K562 (cell line): ENCODE measurements around the gene ZC3H12A. TPM values are rescaled to one million over a fixed set of nuclear protein-coding genes. Genes with fewer than 3 reads are reported as not detected.

Source experiments
- ATAC-seq: fragments of 200-7000 bp; cut with Tn5 transposase; 3 replicates; pipeline ENCODE4 v1.9.1; 2020; ENCODE audit warnings: moderate library complexity
- BruUV-seq: library from RNA; stranded (reverse); fragments of 400-500 nt; replicated peaks from 2 replicates; lab custom pipeline; 2021; lab: Mats Ljungman, UMichigan
- CTCF ChIA-PET: fragments of 300-600 bp; formaldehyde crosslinking; extraction: SDS; loops from one replicate; lab custom pipeline; 2021; ENCODE audit warnings: low intra/inter-chr PET ratio; lab: Yijun Ruan, JAX
- POLR2A ChIA-PET: fragments of 300-600, 350-650 bp; sonication (Branson Sonifier 250); formaldehyde crosslinking; extraction: SDS; loops from one replicate; lab custom pipeline; 2021; ENCODE audit warnings: antibody characterized with exemption, inconsistent platforms; lab: Yijun Ruan, JAX
- DNase-seq, 4 experiments: peaks; one replicate each; pipeline versions ENCODE4 v3.0.0 to v3.0.0-alpha.2; 2011 to 2018; ENCODE audit warnings: low spot score in 3 of 4, mixed read lengths in 3 of 4; ENCODE audit errors: extremely low read depth in 1 of 4
- FAIRE-seq: peaks from 2 replicates; lab custom pipeline; 2011; peaks lifted over from hg19 to GRCh38; lab: Jason Lieb, UNC
- H2AFZ ChIP-seq: 2 replicates; pipeline ENCODE4 v1.6.0; 2011; ENCODE audit warnings: low read depth, low read length, control low read depth, inconsistent platforms
- H3K27ac ChIP-seq: fragments of 200-600 bp; 3 replicates; pipeline ENCODE4 v1.8.0; 2011; ENCODE audit warnings: low read depth, mild to moderate bottlenecking, control low read depth, inconsistent platforms, low read length, moderate library complexity, mixed read lengths; ENCODE audit errors: extremely low read depth
- H3K27me3 ChIP-seq, 2 experiments: fragments of 300-600 bp in 1 of 2; 2 replicates in 1 of 2; 3 replicates in 1 of 2; pipeline versions ENCODE4 v1.6.0 to v1.8.0; 2011; ENCODE audit warnings: inconsistent platforms in 2 of 2, low read length in 2 of 2, mild to moderate bottlenecking in 1 of 2, mixed read lengths in 1 of 2, moderate library complexity in 1 of 2; ENCODE audit not compliant: control insufficient read depth in 2 of 2, insufficient read depth in 2 of 2
- H3K36me3 ChIP-seq: fragments of 300-600 bp; 3 replicates; pipeline ENCODE4 v1.8.0; 2011; ENCODE audit warnings: mild to moderate bottlenecking, low read length, inconsistent platforms; ENCODE audit not compliant: control insufficient read depth, insufficient read depth
- H3K4me1 ChIP-seq, 2 experiments: fragments of 200-600 bp in 1 of 2; replicated peaks in 1 of 2; 2 replicates in 1 of 2; 3 replicates in 1 of 2; pipeline versions ENCODE4 v1.5.1 to v1.8.0; 2011; ENCODE audit warnings: inconsistent platforms in 2 of 2, low read length in 2 of 2, mild to moderate bottlenecking in 1 of 2, mixed read lengths in 1 of 2, moderate library complexity in 1 of 2; ENCODE audit not compliant: control insufficient read depth in 2 of 2, insufficient read depth in 2 of 2
- H3K4me2 ChIP-seq: 2 replicates; pipeline ENCODE4 v1.6.1; 2011; ENCODE audit warnings: low read length, control low read depth, inconsistent platforms, mixed read lengths; ENCODE audit not compliant: insufficient read depth
- H3K4me3 ChIP-seq: fragments of 200-600 bp; sonication (generic), shearing (Covaris generic); 2 replicates; pipeline ENCODE4 v1.5.1; 2016; ENCODE audit warnings: control low read depth, inconsistent platforms
- H3K79me2 ChIP-seq: fragments of 200-600 bp; 3 replicates; pipeline ENCODE4 v1.8.0; 2011; ENCODE audit warnings: low read length, inconsistent platforms; ENCODE audit not compliant: control insufficient read depth, insufficient read depth
- H3K9ac ChIP-seq, 2 experiments: 2 replicates each; pipeline versions ENCODE4 v1.6.0 to v1.6.1; 2011; ENCODE audit warnings: low read depth in 2 of 2, low read length in 2 of 2, control low read depth in 1 of 2, inconsistent platforms in 1 of 2, mild to moderate bottlenecking in 1 of 2, mixed read lengths in 1 of 2; ENCODE audit not compliant: insufficient read depth in 1 of 2
- H3K9me1 ChIP-seq: one replicate; pipeline ENCODE4 v1.6.0; 2011; ENCODE audit warnings: inconsistent platforms, mild to moderate bottlenecking, low read length, moderate library complexity; ENCODE audit not compliant: control insufficient read depth, insufficient read depth
- H3K9me3 ChIP-seq: replicated peaks from 2 replicates; pipeline ENCODE4 v1.5.1; 2011; ENCODE audit warnings: low read depth, low read length, inconsistent platforms; ENCODE audit not compliant: control insufficient read depth, insufficient read depth
- H4K20me1 ChIP-seq: replicated peaks from 2 replicates; pipeline ENCODE4 v1.6.1; 2011; ENCODE audit warnings: low read length, inconsistent platforms, mixed read lengths; ENCODE audit not compliant: control insufficient read depth, insufficient read depth
- CBX1 ChIP-seq: sonication (generic); IDR thresholded peaks from 2 replicates; pipeline ENCODE4 v1.6.1; 2016; ENCODE audit warnings: antibody characterized with exemption, low read depth, mild to moderate bottlenecking
- CREB1 ChIP-seq, 2 experiments: sonication (generic) in 1 of 2; formaldehyde crosslinking in 1 of 2; IDR thresholded peaks; 2 replicates each; pipeline versions ENCODE4 v1.6.1 to v1.8.0; 2012 to 2022; ENCODE audit warnings: inconsistent platforms in 1 of 2, mild to moderate bottlenecking in 1 of 2, missing genetic modification reagents in 1 of 2, moderate library complexity in 1 of 2
- EGR1 ChIP-seq: fragments of 450-650 bp; conservative IDR thresholded peaks from 2 replicates; pipeline ENCODE4 v1.6.1; 2017; ENCODE audit warnings: mild to moderate bottlenecking
- FOXA3 ChIP-seq, 2 experiments: fragments of 450-650 bp in 1 of 2; sonication (generic) in 1 of 2; formaldehyde crosslinking; IDR thresholded peaks in 1 of 2; conservative IDR thresholded peaks in 1 of 2; 2 replicates each; pipeline versions ENCODE4 v1.4.0 to v1.8.0; 2020 to 2022; ENCODE audit warnings: mild to moderate bottlenecking in 2 of 2, missing genetic modification reagents in 1 of 2
- FOXO4 ChIP-seq: fragments of 450-650 bp; formaldehyde crosslinking; IDR thresholded peaks from 2 replicates; pipeline ENCODE4 v1.4.0; 2020; ENCODE audit warnings: mild to moderate bottlenecking, moderate library complexity
- HIVEP1 ChIP-seq: fragments of 250-450 bp; sonication (Bioruptor Pico); IDR thresholded peaks from 2 replicates; pipeline ENCODE4 v1.4.0; 2020; ENCODE audit warnings: mild to moderate bottlenecking
- PREB ChIP-seq: sonication (generic); formaldehyde crosslinking; IDR thresholded peaks from 2 replicates; pipeline ENCODE4 v1.8.1; 2023; ENCODE audit warnings: mild to moderate bottlenecking, missing genetic modification reagents
- SMC3 ChIP-seq: conservative IDR thresholded peaks from 2 replicates; pipeline ENCODE4 v1.6.1; 2011; ENCODE audit warnings: low read depth, low read length, improper control_type of control experiment; ENCODE audit not compliant: insufficient read depth
- TAL1 ChIP-seq: fragments of 450-650 bp; IDR thresholded peaks from 2 replicates; pipeline ENCODE4 v1.6.1; 2016; ENCODE audit warnings: mild to moderate bottlenecking
- TBL1XR1 ChIP-seq, 2 experiments: IDR thresholded peaks; 2 replicates each; pipeline ENCODE4 v1.6.1; 2012; ENCODE audit warnings: improper control_type of control experiment in 2 of 2, low read length in 2 of 2, mild to moderate bottlenecking in 1 of 2
- TEAD1 ChIP-seq, 2 experiments: fragments of 450-650 bp in 1 of 2; sonication (generic) in 1 of 2; formaldehyde crosslinking; IDR thresholded peaks; 2 replicates each; pipeline versions ENCODE4 v1.4.0 to v1.8.0; 2020 to 2022; ENCODE audit warnings: mild to moderate bottlenecking in 2 of 2, missing genetic modification reagents in 1 of 2
- THAP7 ChIP-seq: fragments of 250-450 bp; sonication (Bioruptor Pico); IDR thresholded peaks from 2 replicates; pipeline ENCODE4 v1.5.0; 2021
- ZBTB33 ChIP-seq: sonication (generic); formaldehyde crosslinking; IDR thresholded peaks from 2 replicates; pipeline ENCODE4 v1.8.1; 2023; ENCODE audit warnings: mild to moderate bottlenecking, missing genetic modification reagents
- ZNF140 ChIP-seq: fragments of 250-450 bp; sonication (Bioruptor Pico); IDR thresholded peaks from 2 replicates; pipeline ENCODE4 v1.8.0; 2021; ENCODE audit warnings: moderate library complexity, mild to moderate bottlenecking, inconsistent platforms
- ZNF584 ChIP-seq: fragments of 200-800 bp; sonication (Bioruptor generic); IDR thresholded peaks from 2 replicates; pipeline ENCODE4 v1.6.1; 2016; ENCODE audit warnings: low read depth, mild to moderate bottlenecking, missing genetic modification characterization, missing compliant biosample characterization
- WGBS: fragments of 100-300 bp; shearing (Covaris generic); methylation state at CpG from one replicate; pipeline ENCODE4 v1.1.6; 2016; ENCODE audit warnings: low coverage, mixed read lengths; ENCODE audit not compliant: insufficient coverage; ENCODE audit errors: missing lambda C conversion rate; 5-methylcytosine and 5-hydroxymethylcytosine counted together
- in situ Hi-C: fragments of 300-500 bp; cut with MboI; formaldehyde crosslinking; loops from 4 replicates; pipeline ENCODE4 v1.15.0; 2018; ENCODE audit warnings: inconsistent platforms, mixed read lengths
- intact Hi-C: fragments of 100-400 bp; cut with micrococcal nuclease; formaldehyde crosslinking; loops from 2 replicates; pipeline ENCODE4 v1.14.2; 2022
- polyA plus RNA-seq, 8 experiments: library from polyadenylated mRNA; depleted of rRNA in 4 of 8; stranded (reverse) in 5 of 8; unstranded in 3 of 8; fragments of >200 nt; fragmentation: Nextera tagmentation in 2 of 8; fragmentation: Illumina TruSeq in 1 of 8; extraction: Ambion mirVana in 2 of 8; extraction: Trizol in 1 of 8; gene quantifications; 2 replicates each; pipeline versions ENCODE4 v1.2.1 to v1.2.3, GENCODE V29; 2011 to 2014; ENCODE audit warnings: inconsistent platforms in 1 of 8, missing spikeins in 1 of 8
- total RNA-seq, 7 experiments: library from RNA; depleted of rRNA in 6 of 7; stranded (reverse); fragments of >200 nt in 6 of 7; fragmentation: Illumina TruSeq in 2 of 7; extraction: Trizol in 2 of 7; gene quantifications; 2 replicates each; pipeline versions ENCODE4 v1.2.1 to v1.2.3, GENCODE V29; 2011 to 2021; ENCODE audit warnings: low replicate concordance in 1 of 7

The ZC3H12A gene
- total and polyA plus RNA-seq, 9 of the 15 experiments (the other 6 are each of a cell fraction or from before 2014, with no cell fraction given) = 0.14 to 9.4 (median 6.7) TPM

- ATAC-seq = peak; percentile 89
- WGBS = 15% methylated on average over 8 of the region's 10 CpGs
- intact Hi-C loops = loop anchor here (1.0 kb wide), 1 partner anchor 32 kb away; no protein-coding TSS in a partner anchor
- no TSS peak for BruUV-seq
- FAIRE-seq = peak; percentile 87
- Histone ChIP-seq H4K20me1 (no peaks in the 10 kb centered on the region; the same call in 1 of the 2 replicates), H3K79me2 (no peaks in the 10 kb centered on the region), H3K27ac (no peak overlapping the region), H3K4me3 (no peak overlapping the region), H3K27me3 (no peaks in the 10 kb centered on the region), H3K9me1 (no peaks in the 10 kb centered on the region), H3K9me3 (no peaks in the 10 kb centered on the region), H3K9ac (peak overlapping the region in 1 of 2 experiments; percentile 59; a peak in 1 of 4 replicates), H3K36me3 (peaks cover 58% of the 10 kb centered on the region), H2AFZ (no peak overlapping the region), H3K4me2 (no peak overlapping the region), H3K4me1 (peaks cover 3 to 12% of the 10 kb centered on the region in 2 experiments; a peak in 3 of 5 replicates)
- DNase-seq = peak; percentile 85 to 89 (median 87)
- CTCF ChIA-PET = interaction anchor here (0.6 to 5.3 kb wide), 5 partner anchors 28 to 532 kb away, joined by 3 to 69 read pairs (median 3); no protein-coding TSS in a partner anchor
- POLR2A ChIA-PET = interaction anchor here (0.6 to 6.4 kb wide), 20 partner anchors 11 to 731 kb away, joined by 3 to 118 read pairs (median 4); partner anchors contain the start of genes GNL2, MEAF6 and ZC3H12A
- in situ Hi-C loops = no loop called here
- no peak for TF ChIP-seq ZNF584 (CRISPR knock-in tag)
- no peak for TF ChIP-seq CBX1
- TF ChIP-seq ZNF140 = no peak
- no peak for TF ChIP-seq EGR1
- no peak for TF ChIP-seq THAP7 (CRISPR knock-in tag)
- no peak for TF ChIP-seq PREB (CRISPR knock-in tag)
- TF ChIP-seq TBL1XR1 (IDR thresholded peaks at IDR 0.05; ENCODE audit: low read length in 2 of 2) = no peak
- no peak for TF ChIP-seq ZBTB33 (CRISPR knock-in tag)
- TF ChIP-seq HIVEP1 (CRISPR knock-in tag) = no peak
- TF ChIP-seq TEAD1 (CRISPR knock-in tag; IDR thresholded peaks at IDR 0.05) = peak in 1 of 2 experiments; percentile 35; a peak in 1 of 4 replicates
- TF ChIP-seq FOXA3 (CRISPR knock-in tag; conservative IDR thresholded peaks at IDR 0.05 in 1 of 2, IDR thresholded peaks at IDR 0.05 in 1 of 2) = no peak
- no peak for TF ChIP-seq CREB1 (IDR thresholded peaks at IDR 0.05)
- TF ChIP-seq CREB1 (CRISPR knock-in tag; IDR thresholded peaks at IDR 0.05) = no peak
- TF ChIP-seq FOXO4 (CRISPR knock-in tag) = no peak
- peak; percentile 92 for TF ChIP-seq SMC3
- TF ChIP-seq TAL1 = no peak
Measured at GRCh38 chr1:37486680-37487618, 12.6 kb downstream of the ZC3H12A start.
